Sigmoid colon (tissue), 4 donors: ENCODE results near the gene AATK.

ENCODE experiments used
- EP300 ChIP-seq, 4 donors: sonication (generic); formaldehyde crosslinking; IDR thresholded peaks; one replicate each; pipeline ENCODE4 v1.6.1; 2017; ENCODE audit warnings: antibody characterized with exemption in 4 of 4
- POLR2A ChIP-seq, 2 donors: fragments of 450-650 bp; IDR thresholded peaks; one replicate each; pipeline ENCODE4 v1.6.1; 2016; ENCODE audit warnings: antibody characterized with exemption in 2 of 2, mild to moderate bottlenecking in 2 of 2, moderate library complexity in 2 of 2
- TF ChIP-seq, protein P1 (sequence below), 4 experiments: fragments of 450-650 bp in 3 of 4; fragments of 200-600 bp in 1 of 4; IDR thresholded peaks; one replicate each; pipeline ENCODE4 v1.5.1; 2016 to 2019; ENCODE audit warnings: antibody characterized with exemption in 4 of 4, mild to moderate bottlenecking in 3 of 4, moderate library complexity in 2 of 4

GRCh38 chr17:81213978-81214377, 48.0 kb upstream of the AATK start:
- TF ChIP-seq, protein P1, sequence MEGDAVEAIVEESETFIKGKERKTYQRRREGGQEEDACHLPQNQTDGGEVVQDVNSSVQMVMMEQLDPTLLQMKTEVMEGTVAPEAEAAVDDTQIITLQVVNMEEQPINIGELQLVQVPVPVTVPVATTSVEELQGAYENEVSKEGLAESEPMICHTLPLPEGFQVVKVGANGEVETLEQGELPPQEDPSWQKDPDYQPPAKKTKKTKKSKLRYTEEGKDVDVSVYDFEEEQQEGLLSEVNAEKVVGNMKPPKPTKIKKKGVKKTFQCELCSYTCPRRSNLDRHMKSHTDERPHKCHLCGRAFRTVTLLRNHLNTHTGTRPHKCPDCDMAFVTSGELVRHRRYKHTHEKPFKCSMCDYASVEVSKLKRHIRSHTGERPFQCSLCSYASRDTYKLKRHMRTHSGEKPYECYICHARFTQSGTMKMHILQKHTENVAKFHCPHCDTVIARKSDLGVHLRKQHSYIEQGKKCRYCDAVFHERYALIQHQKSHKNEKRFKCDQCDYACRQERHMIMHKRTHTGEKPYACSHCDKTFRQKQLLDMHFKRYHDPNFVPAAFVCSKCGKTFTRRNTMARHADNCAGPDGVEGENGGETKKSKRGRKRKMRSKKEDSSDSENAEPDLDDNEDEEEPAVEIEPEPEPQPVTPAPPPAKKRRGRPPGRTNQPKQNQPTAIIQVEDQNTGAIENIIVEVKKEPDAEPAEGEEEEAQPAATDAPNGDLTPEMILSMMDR (IDR thresholded peaks at IDR 0.05) = no peak
- TF ChIP-seq POLR2A (IDR thresholded peaks at IDR 0.05) = no peak
- TF ChIP-seq EP300 (IDR thresholded peaks at IDR 0.05) = no peak
